Transverse colon (tissue), 4 donors: Measurements from ENCODE around the gene SELENOO. TPM values are rescaled to one million over a fixed set of nuclear protein-coding genes. Genes with fewer than 3 reads are reported as not detected.

Experiments used
- DNase-seq: peaks from one replicate; pipeline ENCODE4 v3.0.0-alpha.2; 2019
- H3K27ac ChIP-seq, 4 donors: fragments of 200-600 bp; sonication (generic); 2 replicates each; pipeline ENCODE4 v1.5.1; 2016 to 2018; ENCODE audit warnings: inconsistent platforms in 4 of 4
- H3K27me3 ChIP-seq: fragments of 200-600 bp; sonication (generic); 2 replicates; pipeline ENCODE4 v1.5.1; 2017; ENCODE audit warnings: inconsistent platforms
- H3K36me3 ChIP-seq, 4 donors: fragments of 200-600 bp; sonication (generic); 2 replicates each; pipeline ENCODE4 v1.5.1; 2017 to 2019; ENCODE audit warnings: inconsistent platforms in 4 of 4
- H3K4me1 ChIP-seq, 4 donors: fragments of 200-600 bp; sonication (generic); 2 replicates each; pipeline ENCODE4 v1.5.1; 2017 to 2020; ENCODE audit warnings: inconsistent platforms in 4 of 4
- H3K4me3 ChIP-seq, 4 donors: fragments of 200-600 bp; sonication (generic); 1 replicate in 1 of 4; 2 replicates in 3 of 4; pipeline versions ENCODE4 v1.5.1 to v1.6.1; 2017 to 2019; ENCODE audit warnings: inconsistent platforms in 4 of 4
- H3K9me3 ChIP-seq, 2 donors: fragments of 200-600 bp; sonication (generic); 2 replicates each; pipeline ENCODE4 v1.5.1; 2017 to 2019; ENCODE audit warnings: inconsistent platforms in 2 of 2
- EP300 ChIP-seq: sonication (generic); formaldehyde crosslinking; IDR thresholded peaks from one replicate; pipeline ENCODE4 v1.6.1; 2017; ENCODE audit warnings: antibody characterized with exemption, low read depth
- POLR2A ChIP-seq: fragments of 450-650 bp; IDR thresholded peaks from one replicate; pipeline ENCODE4 v1.6.1; 2016; ENCODE audit warnings: antibody characterized with exemption, mild to moderate bottlenecking, moderate library complexity
- POLR2AphosphoS5 ChIP-seq, 3 donors: sonication (generic); formaldehyde crosslinking; IDR thresholded peaks; one replicate each; pipeline ENCODE4 v1.6.1; 2016; ENCODE audit warnings: antibody characterized with exemption in 3 of 3
- WGBS, 2 donors: methylation state at CpG; one replicate each; pipeline ENCODE4 v1.1.5; 2018; ENCODE audit warnings: low coverage in 1 of 2; 5-methylcytosine and 5-hydroxymethylcytosine counted together
- in situ Hi-C, 4 donors: fragments of 200-750 bp; cut with MboI; loops; one replicate each; pipeline versions ENCODE4 v1.15.0 to v1.15.1; 2017; ENCODE audit warnings: low sequenced_read_pairs in 3 of 4, low pct_ligation_motif_present in 1 of 4, low pct_unique_long_range_greater_than_20kb in 1 of 4
- intact Hi-C: fragments of 100-400 bp; cut with DNase I; formaldehyde crosslinking; loops from one replicate; pipeline ENCODE4 v1.15.1; 2023; ENCODE audit warnings: low total_unique reads
- total RNA-seq, 4 donors: library from RNA; depleted of rRNA; stranded (reverse); fragments of >200 nt; gene quantifications; one replicate each; pipeline ENCODE4 v1.1.0, GENCODE V29; 2016
- TF ChIP-seq, protein P1 (sequence below), 5 experiments: fragments of 200-600 bp in 3 of 5; fragments of 450-650 bp in 2 of 5; sonication (generic) in 3 of 5; IDR thresholded peaks; 1 replicate in 2 of 5; 2 replicates in 3 of 5; pipeline ENCODE4 v1.5.1; 2016 to 2017; ENCODE audit warnings: antibody characterized with exemption in 5 of 5, inconsistent platforms in 3 of 5, mild to moderate bottlenecking in 2 of 5, moderate library complexity in 1 of 5

SELENOO gene
- total RNA-seq, 4 donors from 2014 or later, result 27.3 to 91.3 (median 35.1) TPM

GRCh38 chr22:50183141-50183971, 17.5 kb upstream of the SELENOO start:
- Histone ChIP-seq H3K4me1 (peaks cover 16 to 35% (median 28%) of the 10 kb centered on the region in 4 donors), H3K4me3 (no peak overlapping the region), H3K27ac (no peak overlapping the region), H3K27me3 (peaks cover 9% of the 10 kb centered on the region), H3K36me3 (no peaks in the 10 kb centered on the region), H3K9me3 (no peaks in the 10 kb centered on the region)
- 75% methylated on average over 17 of the region's 19 CpGs; no CpG with 5 or more reads in 1 of the 2 donors for WGBS, 2 donors
- TF ChIP-seq EP300, result no peak
- TF ChIP-seq POLR2A, result no peak
- TF ChIP-seq POLR2AphosphoS5 (IDR thresholded peaks at IDR 0.05), result no peak
- TF ChIP-seq, protein P1, sequence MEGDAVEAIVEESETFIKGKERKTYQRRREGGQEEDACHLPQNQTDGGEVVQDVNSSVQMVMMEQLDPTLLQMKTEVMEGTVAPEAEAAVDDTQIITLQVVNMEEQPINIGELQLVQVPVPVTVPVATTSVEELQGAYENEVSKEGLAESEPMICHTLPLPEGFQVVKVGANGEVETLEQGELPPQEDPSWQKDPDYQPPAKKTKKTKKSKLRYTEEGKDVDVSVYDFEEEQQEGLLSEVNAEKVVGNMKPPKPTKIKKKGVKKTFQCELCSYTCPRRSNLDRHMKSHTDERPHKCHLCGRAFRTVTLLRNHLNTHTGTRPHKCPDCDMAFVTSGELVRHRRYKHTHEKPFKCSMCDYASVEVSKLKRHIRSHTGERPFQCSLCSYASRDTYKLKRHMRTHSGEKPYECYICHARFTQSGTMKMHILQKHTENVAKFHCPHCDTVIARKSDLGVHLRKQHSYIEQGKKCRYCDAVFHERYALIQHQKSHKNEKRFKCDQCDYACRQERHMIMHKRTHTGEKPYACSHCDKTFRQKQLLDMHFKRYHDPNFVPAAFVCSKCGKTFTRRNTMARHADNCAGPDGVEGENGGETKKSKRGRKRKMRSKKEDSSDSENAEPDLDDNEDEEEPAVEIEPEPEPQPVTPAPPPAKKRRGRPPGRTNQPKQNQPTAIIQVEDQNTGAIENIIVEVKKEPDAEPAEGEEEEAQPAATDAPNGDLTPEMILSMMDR (IDR thresholded peaks at IDR 0.05), result no peak
- in situ Hi-C loops (no loop called here), intact Hi-C loops (no loop called here)
- no peak for DNase-seq

DNA sequence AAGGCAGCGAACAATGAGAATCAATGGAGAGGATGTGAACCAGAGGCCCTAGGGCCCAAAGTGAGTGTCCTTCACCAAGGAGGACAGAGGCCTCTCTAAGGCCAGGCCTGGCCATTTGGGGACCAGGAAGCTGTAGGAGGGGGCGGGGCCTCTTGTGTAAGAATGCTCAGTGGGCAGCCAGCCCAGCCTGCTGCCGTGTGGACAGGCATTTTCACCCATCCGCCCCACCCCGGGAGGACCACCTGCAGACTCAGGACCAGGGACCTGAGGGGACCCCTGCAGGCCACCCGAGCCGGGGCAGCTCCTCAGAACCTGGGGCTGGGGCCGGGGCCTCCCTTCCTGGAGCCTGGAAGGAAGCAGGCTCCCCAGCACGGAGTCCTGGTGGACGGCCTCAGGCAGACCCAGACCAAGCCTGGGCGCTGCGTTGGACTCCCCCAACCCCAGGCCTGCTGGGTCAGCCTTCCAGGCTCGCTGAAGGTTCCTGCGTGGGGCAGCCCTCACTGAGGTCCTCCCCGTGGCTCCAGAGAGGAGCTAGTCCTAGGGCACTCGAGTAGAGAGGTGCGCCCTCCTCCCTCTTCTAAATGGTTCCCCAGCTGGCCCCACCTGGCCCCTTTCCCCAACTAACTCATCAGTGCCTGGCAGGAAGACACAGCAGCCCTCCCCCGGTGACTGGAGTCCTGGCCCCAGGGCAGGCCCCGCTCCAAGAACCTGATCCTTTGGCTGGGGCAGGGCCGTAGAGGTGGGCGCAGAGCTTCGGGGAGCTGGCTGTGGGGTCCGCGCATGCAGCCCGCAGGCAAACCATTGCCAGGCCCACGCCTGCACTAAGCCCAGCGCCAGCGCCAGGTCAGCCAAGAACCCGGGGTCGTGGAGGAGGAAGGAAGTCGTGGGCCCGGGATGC, 16.6 kb upstream of the SELENOO start:
- Histone ChIP-seq H3K27ac (peak overlapping the region; percentile 13 to 43 (median 38)), H3K4me3 (peak overlapping the region in 3 of 4 donors; percentile 27 to 80 (median 77)), H3K27me3 (peaks cover 3% of the 10 kb centered on the region), H3K4me1 (peaks cover 19 to 43% (median 37%) of the 10 kb centered on the region in 4 donors), H3K36me3 (no peaks in the 10 kb centered on the region), H3K9me3 (no peaks in the 10 kb centered on the region)
- peak; percentile 75 for DNase-seq
- 78% methylated on average over 28 of the region's 32 CpGs; no CpG with 5 or more reads in 1 of the 2 donors for WGBS, 2 donors
- TF ChIP-seq POLR2AphosphoS5 (IDR thresholded peaks at IDR 0.05) (no peak), EP300 (no peak), POLR2A (no peak)
- TF ChIP-seq, protein P1 (IDR thresholded peaks at IDR 0.05), result no peak
- in situ Hi-C loops (no loop called here), intact Hi-C loops (no loop called here)

GRCh38 chr22:50184902-50185374, 15.9 kb upstream of the SELENOO start:
- H3K4me3 ChIP-seq, result peak overlapping the region; percentile 15 to 80 (median 52)
- in situ Hi-C loops, result no loop called here
- 53% methylated on average over 30 of the region's 63 CpGs; no CpG with 5 or more reads in 1 of the 2 donors for WGBS, 2 donors

More at GRCh38 chr22:50184902-50185374, 15.9 kb upstream of the SELENOO start:
- H3K9me3 ChIP-seq, result no peaks in the 10 kb centered on the region
- peaks cover 26 to 50% (median 44%) of the 10 kb centered on the region in 4 donors for H3K4me1 ChIP-seq
- TF ChIP-seq POLR2A (no peak), EP300 (no peak), POLR2AphosphoS5 (IDR thresholded peaks at IDR 0.05) (no peak)
- TF ChIP-seq, protein P1 (IDR thresholded peaks at IDR 0.05), result no peak
- no peaks in the 10 kb centered on the region for H3K27me3 ChIP-seq
- intact Hi-C loops, result no loop called here
- no peak for DNase-seq
- H3K27ac ChIP-seq, result peak overlapping the region; percentile 13 to 49 (median 42)
- no peaks in the 10 kb centered on the region for H3K36me3 ChIP-seq
